ENCODE results near the gene FALEC.
"Not testable (repeated sequence)": the region's sequence is repeated elsewhere in the genome, so short reads cannot be mapped to it uniquely, and the experiment has no call there.

FALEC gene

GRCh38 chr1:150564051-150564991 lies 48.8 kb downstream of the FALEC start:
- peaks cover 26% of the 10 kb centered on the region for H3K36me3 ChIP-seq (ENCODE audit: insufficient read depth, insufficient read length, low read length)
- H3K4me1 ChIP-seq (ENCODE audit: insufficient read depth, insufficient read length), result peaks cover 23% of the 10 kb centered on the region
- no peak for TF ChIP-seq YY1 (IDR thresholded peaks at IDR 0.05; ENCODE audit: insufficient read depth, insufficient read length)
- no peak for TF ChIP-seq ZNF274 (IDR thresholded peaks at IDR 0.05; ENCODE audit: low read depth, low read length)
- TF ChIP-seq SUZ12 (IDR thresholded peaks at IDR 0.05; ENCODE audit: extremely low read depth, insufficient read depth, insufficient read length), result no peak
- H3K27me3 ChIP-seq (ENCODE audit: insufficient read depth, insufficient read length), result no peaks in the 10 kb centered on the region
- peak overlapping the region; percentile 35 for H3K9ac ChIP-seq (ENCODE audit: insufficient read length, low read depth)
- H3K4me3 ChIP-seq (ENCODE audit: insufficient read length, low read depth), result no peak overlapping the region
- DNase-seq (ENCODE audit: low read depth, low spot score), result no peak
- H3K9me3 ChIP-seq (ENCODE audit: insufficient read depth, low read length), result no peaks in the 10 kb centered on the region

- Histone ChIP-seq H3K4me1 (ENCODE audit: insufficient read depth, insufficient read length) (peaks cover 26% of the 10 kb centered on the region), H3K36me3 (ENCODE audit: insufficient read depth, insufficient read length, low read length) (peaks cover 15% of the 10 kb centered on the region)
- not testable (repeated sequence) for H3K9me3 ChIP-seq (ENCODE audit: insufficient read depth, low read length); DNase-seq (ENCODE audit: low read depth, low spot score); H3K9ac ChIP-seq (ENCODE audit: insufficient read length, low read depth); H3K4me3 ChIP-seq (ENCODE audit: insufficient read length, low read depth); H3K27me3 ChIP-seq (ENCODE audit: insufficient read depth, insufficient read length)
These were observed 49.9 kb downstream of the FALEC start for GRCh38 chr1:150565240-150565991.

GRCh38 chr1:150566589-150567340 lies 51.2 kb downstream of the FALEC start:
- peak overlapping the region; percentile 63 for H3K9ac ChIP-seq (ENCODE audit: insufficient read length, low read depth)
- no peak overlapping the region for H3K4me3 ChIP-seq (ENCODE audit: insufficient read length, low read depth)
- no peak for DNase-seq (ENCODE audit: low read depth, low spot score)

GRCh38 chr1:150567341-150567716 lies 51.8 kb downstream of the FALEC start:
- peaks cover 19% of the 10 kb centered on the region for H3K36me3 ChIP-seq (ENCODE audit: insufficient read depth, insufficient read length, low read length)
- H3K9ac ChIP-seq (ENCODE audit: insufficient read length, low read depth), result peak overlapping the region; percentile 63
- no peaks in the 10 kb centered on the region for H3K9me3 ChIP-seq (ENCODE audit: insufficient read depth, low read length)
- DNase-seq (ENCODE audit: low read depth, low spot score), result no peak
- no peaks in the 10 kb centered on the region for H3K27me3 ChIP-seq (ENCODE audit: insufficient read depth, insufficient read length)
- H3K4me1 ChIP-seq (ENCODE audit: insufficient read depth, insufficient read length), result peaks cover 24% of the 10 kb centered on the region
- TF ChIP-seq ZNF274 (IDR thresholded peaks at IDR 0.05; ENCODE audit: low read depth, low read length), result no peak
- TF ChIP-seq SUZ12 (IDR thresholded peaks at IDR 0.05; ENCODE audit: extremely low read depth, insufficient read depth, insufficient read length), result no peak
- TF ChIP-seq YY1 (IDR thresholded peaks at IDR 0.05; ENCODE audit: insufficient read depth, insufficient read length), result no peak
- peak overlapping the region; percentile 9 for H3K4me3 ChIP-seq (ENCODE audit: insufficient read length, low read depth)

More at GRCh38 chr1:150566589-150567340, 51.2 kb downstream of the FALEC start:
- H3K36me3 ChIP-seq (ENCODE audit: insufficient read depth, insufficient read length, low read length), result peaks cover 18% of the 10 kb centered on the region
- no peaks in the 10 kb centered on the region for H3K27me3 ChIP-seq (ENCODE audit: insufficient read depth, insufficient read length)
- TF ChIP-seq ZNF274 (IDR thresholded peaks at IDR 0.05; ENCODE audit: low read depth, low read length) (no peak), YY1 (IDR thresholded peaks at IDR 0.05; ENCODE audit: insufficient read depth, insufficient read length) (no peak), SUZ12 (IDR thresholded peaks at IDR 0.05; ENCODE audit: extremely low read depth, insufficient read depth, insufficient read length) (no peak)
- peaks cover 26% of the 10 kb centered on the region for H3K4me1 ChIP-seq (ENCODE audit: insufficient read depth, insufficient read length)
- no peaks in the 10 kb centered on the region for H3K9me3 ChIP-seq (ENCODE audit: insufficient read depth, low read length)

GRCh38 chr1:150567717-150568593 lies 52.4 kb downstream of the FALEC start:
- peak; percentile 97 for DNase-seq (ENCODE audit: low read depth, low spot score)
- peak overlapping the region; percentile 9 for H3K4me3 ChIP-seq (ENCODE audit: insufficient read length, low read depth)

GRCh38 chr1:150568594-150568966 lies 53.0 kb downstream of the FALEC start:
- no peaks in the 10 kb centered on the region for H3K27me3 ChIP-seq (ENCODE audit: insufficient read depth, insufficient read length)
- H3K4me1 ChIP-seq (ENCODE audit: insufficient read depth, insufficient read length), result peaks cover 12% of the 10 kb centered on the region
- DNase-seq (ENCODE audit: low read depth, low spot score), result no peak
- no peak overlapping the region for H3K4me3 ChIP-seq (ENCODE audit: insufficient read length, low read depth)
- no peaks in the 10 kb centered on the region for H3K9me3 ChIP-seq (ENCODE audit: insufficient read depth, low read length)
- H3K9ac ChIP-seq (ENCODE audit: insufficient read length, low read depth), result peak overlapping the region; percentile 21
- H3K36me3 ChIP-seq (ENCODE audit: insufficient read depth, insufficient read length, low read length), result peaks cover 25% of the 10 kb centered on the region
- no peak for TF ChIP-seq SUZ12 (IDR thresholded peaks at IDR 0.05; ENCODE audit: extremely low read depth, insufficient read depth, insufficient read length)
- TF ChIP-seq ZNF274 (IDR thresholded peaks at IDR 0.05; ENCODE audit: low read depth, low read length), result no peak
- no peak for TF ChIP-seq YY1 (IDR thresholded peaks at IDR 0.05; ENCODE audit: insufficient read depth, insufficient read length)

More at GRCh38 chr1:150567717-150568593, 52.4 kb downstream of the FALEC start:
- H3K36me3 ChIP-seq (ENCODE audit: insufficient read depth, insufficient read length, low read length), result peaks cover 25% of the 10 kb centered on the region
- no peaks in the 10 kb centered on the region for H3K9me3 ChIP-seq (ENCODE audit: insufficient read depth, low read length)
- TF ChIP-seq ZNF274 (IDR thresholded peaks at IDR 0.05; ENCODE audit: low read depth, low read length) (no peak), YY1 (IDR thresholded peaks at IDR 0.05; ENCODE audit: insufficient read depth, insufficient read length) (peak; percentile 6)
- H3K9ac ChIP-seq (ENCODE audit: insufficient read length, low read depth), result peak overlapping the region; percentile 63
- H3K27me3 ChIP-seq (ENCODE audit: insufficient read depth, insufficient read length), result no peaks in the 10 kb centered on the region
- H3K4me1 ChIP-seq (ENCODE audit: insufficient read depth, insufficient read length), result peaks cover 18% of the 10 kb centered on the region
